Peyer's patch (tissue), 4 donors: ENCODE results near the gene MANBA.

Source experiments
- CTCF ChIP-seq, 6 experiments: fragments of 450-650 bp in 4 of 6; fragments of 200-600 bp in 2 of 6; sonication (generic) in 1 of 6; IDR thresholded peaks; one replicate each; pipeline ENCODE4 v1.5.1; 2017 to 2019; ENCODE audit warnings: antibody characterized with exemption in 6 of 6, mild to moderate bottlenecking in 3 of 6, moderate library complexity in 1 of 6
- POLR2A ChIP-seq, 2 donors: fragments of 450-650 bp; IDR thresholded peaks; one replicate each; pipeline ENCODE4 v1.5.1; 2017; ENCODE audit warnings: antibody characterized with exemption in 2 of 2, mild to moderate bottlenecking in 2 of 2, moderate library complexity in 2 of 2

GRCh38 chr4:102598086-102598761, 162.5 kb downstream of the MANBA start:
- TF ChIP-seq POLR2A (IDR thresholded peaks at IDR 0.05), result no peak
- no peak for TF ChIP-seq CTCF (IDR thresholded peaks at IDR 0.05)
